Esophagus squamous epithelium (tissue), 5 donors: ENCODE measurements around the gene CCDC70. TPM values are rescaled to one million over a fixed set of nuclear protein-coding genes. Genes with fewer than 3 reads are reported as not detected.

Experiments
- DNase-seq: peaks from one replicate; lab custom pipeline; 2025; lab: John Stamatoyannopoulos, UW
- H3K27ac ChIP-seq, 4 donors: fragments of 200-600 bp; sonication (generic); one replicate each; pipeline ENCODE4 v1.5.1; 2016 to 2019; ENCODE audit warnings: mild to moderate bottlenecking in 1 of 4
- H3K27me3 ChIP-seq, 4 donors: fragments of 200-600 bp; sonication (generic); 1 replicate in 3 of 4; 2 replicates in 1 of 4; pipeline versions ENCODE4 v1.5.1 to v1.6.0; 2017 to 2021; ENCODE audit warnings: antibody characterized with exemption in 1 of 4
- H3K36me3 ChIP-seq, 3 donors: fragments of 200-600 bp; sonication (generic); one replicate each; pipeline ENCODE4 v1.5.1; 2016 to 2019
- H3K4me1 ChIP-seq, 3 donors: fragments of 200-600 bp; sonication (generic); one replicate each; pipeline ENCODE4 v1.5.1; 2017 to 2019
- H3K4me3 ChIP-seq, 4 donors: fragments of 200-600 bp; sonication (generic); 1 replicate in 3 of 4; 2 replicates in 1 of 4; pipeline ENCODE4 v1.5.1; 2016 to 2019; ENCODE audit warnings: mild to moderate bottlenecking in 2 of 4, moderate library complexity in 1 of 4
- H3K9me3 ChIP-seq, 3 donors: fragments of 200-600 bp; sonication (generic); one replicate each; pipeline ENCODE4 v1.5.1; 2016 to 2019
- CTCF ChIP-seq, 6 experiments: fragments of 450-650 bp in 4 of 6; fragments of 200-600 bp in 2 of 6; sonication (generic) in 2 of 6; IDR thresholded peaks; one replicate each; pipeline ENCODE4 v1.5.1; 2016 to 2019; ENCODE audit warnings: antibody characterized with exemption in 6 of 6, mild to moderate bottlenecking in 4 of 6, moderate library complexity in 4 of 6
- POLR2A ChIP-seq, 4 donors: fragments of 450-650 bp; IDR thresholded peaks; one replicate each; pipeline ENCODE4 v1.6.1; 2017; ENCODE audit warnings: antibody characterized with exemption in 4 of 4, mild to moderate bottlenecking in 4 of 4, moderate library complexity in 3 of 4
- WGBS, 2 donors: methylation state at CpG; one replicate each; pipeline ENCODE4 v1.1.5; 2018; 5-methylcytosine and 5-hydroxymethylcytosine counted together
- intact Hi-C: fragments of 100-400 bp; cut with DNase I; formaldehyde crosslinking; loops from one replicate; pipeline ENCODE4 v1.15.0; 2022
- total RNA-seq, 4 donors: library from RNA; depleted of rRNA; stranded (reverse); fragments of >200 nt; gene quantifications; one replicate each; pipeline ENCODE4 v1.1.0, GENCODE V29; 2016
- donor health status: DM: yes; HTN: yes; CAD: no.

The CCDC70 gene
- total RNA-seq, 4 donors from 2014 or later, result not detected

DNA sequence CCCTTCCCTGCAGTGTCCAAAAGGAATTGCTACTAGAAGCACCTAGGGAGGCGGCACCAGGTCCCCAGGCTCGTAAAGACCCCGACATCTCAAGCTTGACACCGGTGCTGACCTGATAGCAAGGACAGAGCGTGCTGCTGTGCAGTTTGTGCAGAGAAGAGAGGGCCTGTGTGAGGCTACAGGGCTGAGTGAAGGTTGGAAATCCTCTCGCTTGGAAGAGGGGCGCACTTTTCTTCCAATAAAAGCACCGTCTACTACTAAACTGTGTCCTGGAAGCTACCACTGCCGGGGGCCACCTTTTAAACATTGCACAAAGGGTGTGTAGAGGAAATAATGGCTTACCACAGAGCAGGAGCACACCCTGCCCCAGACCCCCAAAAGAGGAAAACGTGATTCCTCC is 27.8 kb upstream of the CCDC70 start:
- Histone ChIP-seq H3K27me3 (peaks cover 0 to 2% (median 0%) of the 10 kb centered on the region in 4 donors), H3K4me3 (no peak overlapping the region), H3K4me1 (no peaks in the 10 kb centered on the region), H3K36me3 (no peaks in the 10 kb centered on the region), H3K9me3 (no peaks in the 10 kb centered on the region), H3K27ac (no peak overlapping the region)
- WGBS, 2 donors, result 68 to 83% methylated on average over 7 to 9 of the region's 10 CpGs
- DNase-seq, result no peak
- intact Hi-C loops, result no loop called here
- no peak for TF ChIP-seq POLR2A (IDR thresholded peaks at IDR 0.05)
- no peak for TF ChIP-seq CTCF (IDR thresholded peaks at IDR 0.05)

- Histone ChIP-seq H3K36me3 (no peaks in the 10 kb centered on the region), H3K9me3 (no peaks in the 10 kb centered on the region), H3K4me1 (no peaks in the 10 kb centered on the region), H3K27me3 (peaks cover 0 to 8% (median 0%) of the 10 kb centered on the region in 4 donors), H3K4me3 (no peak overlapping the region), H3K27ac (no peak overlapping the region)
- TF ChIP-seq CTCF (IDR thresholded peaks at IDR 0.05), result no peak
- TF ChIP-seq POLR2A (IDR thresholded peaks at IDR 0.05), result no peak
- DNase-seq, result no peak
- 45 to 69% methylated on average over 4 of the region's 7 CpGs for WGBS, 2 donors
- intact Hi-C loops, result no loop called here
Measured at GRCh38 chr13:51834581-51835171, 27.1 kb upstream of the CCDC70 start.

GRCh38 chr13:51837016-51837415 is 24.8 kb upstream of the CCDC70 start:
- Histone ChIP-seq H3K4me3 (no peak overlapping the region), H3K27ac (no peak overlapping the region), H3K36me3 (no peaks in the 10 kb centered on the region), H3K9me3 (no peaks in the 10 kb centered on the region), H3K27me3 (peaks cover 0 to 16% (median 0%) of the 10 kb centered on the region in 4 donors), H3K4me1 (no peaks in the 10 kb centered on the region)
- TF ChIP-seq CTCF (IDR thresholded peaks at IDR 0.05) (no peak), POLR2A (IDR thresholded peaks at IDR 0.05) (no peak)
- intact Hi-C loops, result no loop called here
- no peak for DNase-seq
- WGBS, 2 donors, result 73 to 93% methylated on average over 3 of the region's 3 CpGs

DNA sequence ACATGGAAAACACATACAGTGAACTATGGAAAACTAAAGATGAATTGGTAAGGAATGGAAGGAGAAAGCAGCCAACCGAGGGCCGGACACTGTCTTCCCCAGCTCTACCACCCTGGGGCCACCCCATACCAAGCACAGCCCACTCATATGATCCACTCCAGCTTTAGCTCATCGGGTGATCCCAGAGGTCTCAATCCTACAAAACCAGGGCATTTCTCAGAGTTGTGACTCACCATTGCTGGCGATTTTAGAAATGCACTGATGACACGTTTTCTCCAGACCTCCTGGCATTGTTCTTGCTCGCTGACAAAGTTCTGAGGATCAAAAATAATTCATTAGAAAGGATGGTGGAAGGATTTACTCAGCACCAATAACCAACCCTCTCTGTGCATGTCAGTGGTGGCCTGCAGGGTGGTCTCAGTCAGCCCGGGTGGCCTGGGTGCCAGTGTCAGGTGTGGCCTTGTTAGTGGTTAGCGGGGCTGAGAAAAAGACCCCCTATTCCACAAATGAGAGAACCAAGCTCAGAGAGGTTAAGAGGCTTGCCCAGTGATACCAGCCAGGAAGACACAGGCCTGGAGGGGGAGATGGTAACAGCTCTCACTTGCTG is 23.4 kb upstream of the CCDC70 start:
- TF ChIP-seq CTCF (IDR thresholded peaks at IDR 0.05) (no peak), POLR2A (IDR thresholded peaks at IDR 0.05) (no peak)
- Histone ChIP-seq H3K36me3 (no peaks in the 10 kb centered on the region), H3K4me1 (no peaks in the 10 kb centered on the region), H3K4me3 (no peak overlapping the region), H3K9me3 (no peaks in the 10 kb centered on the region), H3K27me3 (peaks cover 0 to 24% (median 0%) of the 10 kb centered on the region in 4 donors), H3K27ac (no peak overlapping the region)
- intact Hi-C loops, result no loop called here
- no peak for DNase-seq
- 65 to 79% methylated on average over 7 to 8 of the region's 8 CpGs for WGBS, 2 donors

DNA sequence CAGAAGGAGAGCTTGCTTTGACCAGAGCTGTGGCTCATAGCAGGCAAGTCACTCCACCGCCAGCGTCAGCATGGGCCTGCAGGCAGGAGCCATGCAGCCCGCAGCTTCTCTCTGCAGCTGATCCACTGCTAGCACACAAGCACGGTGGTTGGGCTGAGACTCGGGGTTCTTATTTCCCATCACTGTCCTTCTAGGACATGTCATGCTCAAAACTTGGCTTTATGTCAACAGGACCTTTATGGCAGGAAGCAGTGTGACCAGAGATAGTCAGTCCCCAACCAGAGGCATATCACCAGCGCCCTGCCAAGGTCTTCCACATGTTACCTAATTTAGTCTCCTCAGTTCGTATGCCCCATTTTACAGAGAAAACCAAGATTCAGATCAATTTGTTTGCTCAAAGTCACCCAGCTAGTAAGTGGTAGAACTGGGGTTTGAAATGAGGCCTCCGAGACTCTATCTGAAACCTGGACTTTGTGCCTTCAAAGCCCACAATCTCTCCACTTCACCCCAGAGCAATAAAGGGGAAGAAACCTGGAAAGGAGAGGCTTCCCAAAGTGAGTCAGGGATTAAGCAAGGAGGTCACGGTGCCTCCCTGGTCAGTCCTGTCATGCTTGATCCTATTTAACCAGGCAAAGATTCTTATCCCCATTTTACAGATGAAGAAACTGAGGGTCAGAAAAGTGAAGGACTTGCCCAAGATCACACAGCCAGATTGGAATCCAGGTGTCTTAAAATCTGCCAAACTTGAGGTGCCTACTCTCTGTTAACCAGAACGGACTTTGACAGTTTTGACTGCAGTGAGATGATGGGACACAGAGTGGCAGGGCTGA is 21.8 kb upstream of the CCDC70 start:
- WGBS, 2 donors, result 79 to 86% methylated on average over 4 to 9 of the region's 10 CpGs
- intact Hi-C loops, result no loop called here
- H3K27me3 ChIP-seq, result peaks cover 0 to 40% (median 0%) of the 10 kb centered on the region in 4 donors
- DNase-seq, result no peak
- no peak overlapping the region for H3K4me3 ChIP-seq
- H3K27ac ChIP-seq, result no peak overlapping the region
- no peaks in the 10 kb centered on the region for H3K9me3 ChIP-seq
- H3K4me1 ChIP-seq, result peaks cover 0 to 2% (median under 1%) of the 10 kb centered on the region in 3 donors
- no peaks in the 10 kb centered on the region for H3K36me3 ChIP-seq
- TF ChIP-seq POLR2A (IDR thresholded peaks at IDR 0.05) (no peak), CTCF (IDR thresholded peaks at IDR 0.05) (no peak)
